ENCODE measurements around the gene NOTCH2NLA.
"Not testable (repeated sequence)": the region's sequence is repeated elsewhere in the genome, so short reads cannot be mapped to it uniquely, and the experiment has no call there.

DNA sequence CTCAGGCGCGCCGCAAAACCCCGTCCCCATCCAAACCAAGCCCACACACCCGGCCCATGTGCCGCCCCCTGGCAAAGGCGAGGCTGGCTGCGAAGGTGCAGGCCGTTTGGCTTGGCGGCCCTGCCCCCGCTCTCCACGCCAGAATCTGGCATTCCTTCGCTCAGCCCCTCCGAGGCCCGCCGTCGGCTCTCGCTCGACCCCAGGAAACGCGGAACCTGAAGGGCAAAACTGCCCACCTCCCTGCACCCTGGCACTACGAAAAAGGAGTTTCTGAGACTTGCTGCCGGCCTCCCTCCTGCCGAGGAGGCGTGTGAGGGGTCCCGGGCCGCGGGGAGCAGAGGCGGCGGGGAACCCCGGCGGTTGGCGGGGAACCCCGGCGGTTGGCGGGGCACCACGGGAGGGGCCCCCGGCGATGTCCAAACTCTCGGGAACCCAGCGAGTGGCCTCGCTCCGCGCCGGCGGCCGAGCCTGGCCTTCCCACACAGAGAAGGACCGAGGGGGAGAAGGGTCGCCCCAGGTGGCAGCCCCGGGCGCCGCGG lies 608 bp downstream of the NOTCH2NLA start:
- TF ChIP-seq, protein P1, sequence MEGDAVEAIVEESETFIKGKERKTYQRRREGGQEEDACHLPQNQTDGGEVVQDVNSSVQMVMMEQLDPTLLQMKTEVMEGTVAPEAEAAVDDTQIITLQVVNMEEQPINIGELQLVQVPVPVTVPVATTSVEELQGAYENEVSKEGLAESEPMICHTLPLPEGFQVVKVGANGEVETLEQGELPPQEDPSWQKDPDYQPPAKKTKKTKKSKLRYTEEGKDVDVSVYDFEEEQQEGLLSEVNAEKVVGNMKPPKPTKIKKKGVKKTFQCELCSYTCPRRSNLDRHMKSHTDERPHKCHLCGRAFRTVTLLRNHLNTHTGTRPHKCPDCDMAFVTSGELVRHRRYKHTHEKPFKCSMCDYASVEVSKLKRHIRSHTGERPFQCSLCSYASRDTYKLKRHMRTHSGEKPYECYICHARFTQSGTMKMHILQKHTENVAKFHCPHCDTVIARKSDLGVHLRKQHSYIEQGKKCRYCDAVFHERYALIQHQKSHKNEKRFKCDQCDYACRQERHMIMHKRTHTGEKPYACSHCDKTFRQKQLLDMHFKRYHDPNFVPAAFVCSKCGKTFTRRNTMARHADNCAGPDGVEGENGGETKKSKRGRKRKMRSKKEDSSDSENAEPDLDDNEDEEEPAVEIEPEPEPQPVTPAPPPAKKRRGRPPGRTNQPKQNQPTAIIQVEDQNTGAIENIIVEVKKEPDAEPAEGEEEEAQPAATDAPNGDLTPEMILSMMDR (IDR thresholded peaks at IDR 0.05): not testable (repeated sequence)
- TF ChIP-seq POLR2AphosphoS5 (IDR thresholded peaks at IDR 0.05): not testable (repeated sequence)
